KMS-11 (cell line): Measurements from ENCODE around the gene CTIF.

ENCODE experiments used
- H2AFZ ChIP-seq: fragments of 200-600 bp; sonication (generic); 2 replicates; pipeline ENCODE4 v1.6.1; 2016; ENCODE audit warnings: antibody characterized with exemption, mixed run types, low read depth
- H3K27ac ChIP-seq: fragments of 200-600 bp; sonication (generic); 2 replicates; pipeline ENCODE4 v1.6.1; 2016; ENCODE audit warnings: mild to moderate bottlenecking, mixed run types
- H3K27me3 ChIP-seq: fragments of 200-600 bp; sonication (generic); 2 replicates; pipeline ENCODE4 v1.6.1; 2017; ENCODE audit warnings: mild to moderate bottlenecking, low read depth, mixed run types, moderate library complexity; ENCODE audit not compliant: insufficient read depth
- H3K36me3 ChIP-seq: fragments of 200-600 bp; sonication (generic); 2 replicates; pipeline ENCODE4 v1.6.1; 2017; ENCODE audit warnings: mild to moderate bottlenecking, mixed run types; ENCODE audit not compliant: insufficient read depth
- H3K4me1 ChIP-seq: fragments of 200-600 bp; sonication (generic); 2 replicates; pipeline ENCODE4 v1.6.1; 2016; ENCODE audit warnings: mild to moderate bottlenecking, low read depth, mixed run types; ENCODE audit not compliant: poor library complexity, severe bottlenecking
- H3K4me2 ChIP-seq: fragments of 200-600 bp; sonication (generic); 2 replicates; pipeline ENCODE4 v1.7.0; 2016; ENCODE audit warnings: mild to moderate bottlenecking, mixed run types
- H3K4me3 ChIP-seq: fragments of 200-600 bp; sonication (generic); IDR thresholded peaks from 2 replicates; pipeline ENCODE4 v1.6.1; 2017; ENCODE audit warnings: low read depth, low read length, mixed read lengths; ENCODE audit not compliant: insufficient read depth
- H3K79me2 ChIP-seq: fragments of 200-600 bp; sonication (generic); 2 replicates; pipeline ENCODE4 v1.6.1; 2016; ENCODE audit warnings: low read depth, mixed run types; ENCODE audit not compliant: insufficient read depth
- H3K9ac ChIP-seq: fragments of 200-600 bp; sonication (generic); 2 replicates; pipeline ENCODE4 v1.6.1; 2016; ENCODE audit warnings: mild to moderate bottlenecking, mixed run types
- H4K20me1 ChIP-seq: fragments of 200-600 bp; sonication (generic); 2 replicates; pipeline ENCODE4 v1.6.1; 2016; ENCODE audit warnings: mild to moderate bottlenecking, mixed run types; ENCODE audit not compliant: insufficient read depth
- TF ChIP-seq, protein P1 (sequence below): fragments of 200-600 bp; sonication (generic); conservative IDR thresholded peaks from 2 replicates; pipeline ENCODE4 v1.6.1; 2017; ENCODE audit warnings: low read depth, mild to moderate bottlenecking, antibody characterized with exemption, low read length, moderate library complexity, mixed read lengths

CTIF gene

DNA sequence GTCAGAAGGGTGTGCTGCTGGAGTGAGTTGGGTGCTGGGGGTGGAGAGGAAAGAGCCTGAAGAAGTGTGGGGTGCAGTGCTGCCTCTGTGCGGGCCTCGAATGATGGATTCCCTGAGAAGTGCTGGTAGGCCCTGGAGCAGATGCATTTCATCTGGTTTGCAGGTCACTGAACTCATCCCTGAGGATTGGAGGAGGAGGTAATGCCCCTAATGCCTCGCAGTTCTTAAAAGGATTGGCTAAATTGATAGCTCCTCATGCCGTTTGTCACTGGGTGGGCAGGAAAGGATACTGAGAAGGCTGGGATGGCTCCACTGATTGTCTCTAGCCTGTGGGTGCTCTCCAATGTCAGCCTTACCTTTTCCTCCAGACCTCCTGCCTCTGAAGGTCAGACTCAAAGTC, 74.1 kb downstream of the CTIF start:
- Histone ChIP-seq H3K9ac (no peak overlapping the region), H4K20me1 (no peaks in the 10 kb centered on the region), H3K4me1 (no peaks in the 10 kb centered on the region), H3K27me3 (no peaks in the 10 kb centered on the region), H3K4me2 (no peak overlapping the region), H3K79me2 (no peaks in the 10 kb centered on the region; the same call in 1 of the 2 replicates), H2AFZ (no peak overlapping the region), H3K27ac (no peak overlapping the region), H3K36me3 (no peaks in the 10 kb centered on the region), H3K4me3 (no peak overlapping the region)
- TF ChIP-seq, protein P1, sequence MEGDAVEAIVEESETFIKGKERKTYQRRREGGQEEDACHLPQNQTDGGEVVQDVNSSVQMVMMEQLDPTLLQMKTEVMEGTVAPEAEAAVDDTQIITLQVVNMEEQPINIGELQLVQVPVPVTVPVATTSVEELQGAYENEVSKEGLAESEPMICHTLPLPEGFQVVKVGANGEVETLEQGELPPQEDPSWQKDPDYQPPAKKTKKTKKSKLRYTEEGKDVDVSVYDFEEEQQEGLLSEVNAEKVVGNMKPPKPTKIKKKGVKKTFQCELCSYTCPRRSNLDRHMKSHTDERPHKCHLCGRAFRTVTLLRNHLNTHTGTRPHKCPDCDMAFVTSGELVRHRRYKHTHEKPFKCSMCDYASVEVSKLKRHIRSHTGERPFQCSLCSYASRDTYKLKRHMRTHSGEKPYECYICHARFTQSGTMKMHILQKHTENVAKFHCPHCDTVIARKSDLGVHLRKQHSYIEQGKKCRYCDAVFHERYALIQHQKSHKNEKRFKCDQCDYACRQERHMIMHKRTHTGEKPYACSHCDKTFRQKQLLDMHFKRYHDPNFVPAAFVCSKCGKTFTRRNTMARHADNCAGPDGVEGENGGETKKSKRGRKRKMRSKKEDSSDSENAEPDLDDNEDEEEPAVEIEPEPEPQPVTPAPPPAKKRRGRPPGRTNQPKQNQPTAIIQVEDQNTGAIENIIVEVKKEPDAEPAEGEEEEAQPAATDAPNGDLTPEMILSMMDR = no peak

DNA sequence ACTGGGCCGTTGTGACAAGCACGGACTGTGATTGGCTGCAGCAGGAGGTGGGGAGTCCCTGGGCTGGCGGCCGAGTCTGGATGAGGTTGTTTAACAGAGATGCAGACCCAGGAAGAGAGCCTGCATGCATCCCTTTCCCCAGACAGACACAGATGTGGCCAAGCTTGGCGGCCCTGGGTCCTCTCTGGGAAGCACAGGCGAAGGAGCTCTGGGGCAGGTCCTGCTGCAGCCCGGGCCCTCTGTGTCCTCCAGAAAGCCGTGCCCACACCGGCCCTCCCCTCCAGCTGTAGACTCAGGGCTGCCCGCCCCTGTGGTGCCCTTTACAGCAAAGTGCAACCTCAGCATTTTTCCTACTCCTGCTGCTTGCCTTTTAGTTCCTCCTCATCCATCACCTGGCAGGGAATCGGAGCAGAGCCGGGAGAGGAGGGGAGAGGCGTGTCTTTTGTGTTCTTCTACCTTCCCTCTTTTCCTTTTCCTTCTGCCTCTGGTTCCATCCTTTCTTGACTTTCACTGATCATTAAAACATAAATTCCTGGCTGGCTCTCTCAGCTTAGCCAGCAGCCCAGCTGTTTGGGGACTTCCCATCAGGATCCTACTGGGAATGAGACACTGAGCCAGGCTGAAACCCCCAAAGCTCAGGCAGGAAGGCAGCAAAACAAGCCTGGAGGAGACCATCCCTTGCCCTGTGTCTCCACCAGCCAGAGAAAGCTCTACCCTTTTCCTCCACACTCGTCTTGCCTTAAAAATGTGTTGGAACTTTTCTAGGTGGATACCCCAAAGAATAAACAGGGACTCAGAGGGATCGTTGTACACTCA, 75.0 kb downstream of the CTIF start:
- no peaks in the 10 kb centered on the region for H3K4me1 ChIP-seq
- no peak overlapping the region for H3K4me3 ChIP-seq
- no peaks in the 10 kb centered on the region for H3K27me3 ChIP-seq
- TF ChIP-seq, protein P1 = no peak
- no peak overlapping the region for H2AFZ ChIP-seq
- H3K36me3 ChIP-seq = no peaks in the 10 kb centered on the region
- no peak overlapping the region for H3K9ac ChIP-seq
- H4K20me1 ChIP-seq = no peaks in the 10 kb centered on the region
- no peaks in the 10 kb centered on the region; the same call in 1 of the 2 replicates for H3K79me2 ChIP-seq
- no peak overlapping the region for H3K27ac ChIP-seq
- H3K4me2 ChIP-seq = no peak overlapping the region

DNA sequence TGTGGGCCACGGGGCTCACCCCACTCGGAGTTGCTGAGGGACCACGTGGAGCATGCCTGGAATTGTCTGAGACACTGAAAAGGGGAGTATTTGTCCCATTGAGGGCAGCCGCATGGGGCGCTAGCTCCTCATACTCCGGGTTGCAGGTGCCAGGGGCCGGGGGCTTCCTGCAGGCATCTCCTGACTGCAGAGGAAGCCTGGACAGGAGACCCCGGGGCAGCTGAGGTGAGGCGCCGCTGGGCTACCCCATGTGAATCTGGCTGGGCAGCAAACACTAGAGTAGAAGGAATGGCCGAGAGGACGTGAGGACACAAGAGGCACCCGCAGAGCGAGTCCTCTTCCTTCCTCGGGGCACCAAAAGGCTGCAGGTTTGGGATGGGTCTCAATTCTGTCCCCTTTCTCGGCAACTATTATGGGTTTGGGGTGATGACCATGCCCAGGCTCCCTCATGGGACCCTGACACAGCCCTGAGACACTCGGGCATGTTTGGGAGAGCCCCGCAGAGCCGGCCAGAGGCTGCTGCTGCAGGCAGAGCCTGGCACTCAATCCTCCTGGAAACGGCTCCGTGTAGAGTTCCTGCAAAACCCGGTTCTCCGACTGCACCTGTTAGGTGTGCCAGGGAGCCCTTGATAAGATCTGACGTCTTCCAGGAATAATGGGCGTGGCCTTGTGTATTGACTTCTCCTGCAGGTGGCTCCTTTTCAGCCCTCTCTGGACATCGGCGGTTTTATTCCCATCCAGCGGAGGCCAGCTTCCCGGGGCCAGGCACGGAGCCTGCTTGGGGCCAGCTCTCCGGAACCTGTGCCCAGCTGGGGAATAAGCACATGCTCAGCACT, 77.0 kb downstream of the CTIF start:
- Histone ChIP-seq H3K9ac (no peak overlapping the region), H3K4me2 (no peak overlapping the region), H3K79me2 (no peaks in the 10 kb centered on the region), H3K4me3 (no peak overlapping the region), H3K4me1 (no peaks in the 10 kb centered on the region), H3K36me3 (no peaks in the 10 kb centered on the region), H4K20me1 (no peaks in the 10 kb centered on the region), H2AFZ (no peak overlapping the region), H3K27me3 (no peaks in the 10 kb centered on the region), H3K27ac (no peak overlapping the region)
- TF ChIP-seq, protein P1 = no peak

- Histone ChIP-seq H3K4me2 (no peak overlapping the region), H3K27ac (no peak overlapping the region), H3K27me3 (no peaks in the 10 kb centered on the region), H3K36me3 (no peaks in the 10 kb centered on the region), H2AFZ (no peak overlapping the region), H4K20me1 (no peaks in the 10 kb centered on the region), H3K9ac (no peak overlapping the region), H3K4me3 (no peak overlapping the region), H3K79me2 (no peaks in the 10 kb centered on the region), H3K4me1 (no peaks in the 10 kb centered on the region)
- TF ChIP-seq, protein P1 = no peak
Observed at GRCh38 chr18:48616484-48617255, 77.8 kb downstream of the CTIF start.
